Ishikawa (cell line): ENCODE results near the gene GPC6.

Experiments
- CEBPB ChIP-seq: IDR thresholded peaks from 2 replicates; pipeline ENCODE4 v1.6.1; 2012
- CREB1 ChIP-seq: IDR thresholded peaks from 2 replicates; pipeline ENCODE4 v1.6.1; 2012; ENCODE audit warnings: low read depth
- EGR1 ChIP-seq: IDR thresholded peaks from 2 replicates; pipeline ENCODE4 v1.6.1; 2012
- EP300 ChIP-seq: IDR thresholded peaks from 2 replicates; pipeline ENCODE4 v1.6.1; 2012; ENCODE audit warnings: borderline replicate concordance
- RAD21 ChIP-seq: IDR thresholded peaks from 2 replicates; pipeline ENCODE4 v1.6.1; 2012; ENCODE audit warnings: low read depth
- TAF1 ChIP-seq: IDR thresholded peaks from 2 replicates; pipeline ENCODE4 v1.6.1; 2012; ENCODE audit warnings: low read depth, mild to moderate bottlenecking
- TEAD4 ChIP-seq: IDR thresholded peaks from 2 replicates; pipeline ENCODE4 v1.6.1; 2012
- YY1 ChIP-seq: IDR thresholded peaks from 2 replicates; pipeline ENCODE4 v1.6.1; 2012; ENCODE audit warnings: low read depth
- TF ChIP-seq, protein P1 (sequence below): IDR thresholded peaks from 2 replicates; pipeline ENCODE4 v1.6.1; 2012; ENCODE audit warnings: low read depth, mild to moderate bottlenecking
- TF ChIP-seq, protein P2 (sequence below): IDR thresholded peaks from 2 replicates; pipeline ENCODE4 v1.6.1; 2012

DNA sequence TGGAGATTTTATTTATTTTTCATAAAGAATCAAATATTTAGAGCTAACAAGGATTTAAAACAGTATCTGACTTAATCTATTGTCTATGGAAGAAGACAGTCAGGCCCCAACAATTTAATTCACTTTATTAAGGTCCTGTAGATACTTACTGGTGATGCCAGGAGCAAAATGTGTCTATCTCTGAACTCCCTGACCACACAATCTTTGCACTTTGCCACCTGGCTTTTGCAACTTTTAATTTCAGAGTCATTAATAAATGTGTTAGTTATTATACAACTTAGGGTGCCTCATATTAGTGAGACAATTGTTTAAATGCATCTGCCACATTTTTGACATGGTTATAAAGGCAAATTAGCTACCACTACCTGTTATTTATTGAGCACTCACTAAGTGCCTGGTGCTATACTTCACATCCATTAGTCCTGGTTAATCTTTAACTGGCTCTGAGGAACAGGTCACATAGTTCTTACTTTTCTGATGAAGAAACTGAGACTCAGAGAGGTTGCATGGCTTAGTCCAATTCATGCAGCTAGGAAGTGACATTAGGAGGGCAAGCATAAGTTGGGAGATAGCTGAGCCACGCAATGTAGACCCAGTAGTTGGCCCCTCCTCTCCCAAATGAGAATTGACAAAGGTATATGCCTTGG lies 955.0 kb downstream of the GPC6 start:
- TF ChIP-seq YY1 = no peak
- TF ChIP-seq, protein P1, sequence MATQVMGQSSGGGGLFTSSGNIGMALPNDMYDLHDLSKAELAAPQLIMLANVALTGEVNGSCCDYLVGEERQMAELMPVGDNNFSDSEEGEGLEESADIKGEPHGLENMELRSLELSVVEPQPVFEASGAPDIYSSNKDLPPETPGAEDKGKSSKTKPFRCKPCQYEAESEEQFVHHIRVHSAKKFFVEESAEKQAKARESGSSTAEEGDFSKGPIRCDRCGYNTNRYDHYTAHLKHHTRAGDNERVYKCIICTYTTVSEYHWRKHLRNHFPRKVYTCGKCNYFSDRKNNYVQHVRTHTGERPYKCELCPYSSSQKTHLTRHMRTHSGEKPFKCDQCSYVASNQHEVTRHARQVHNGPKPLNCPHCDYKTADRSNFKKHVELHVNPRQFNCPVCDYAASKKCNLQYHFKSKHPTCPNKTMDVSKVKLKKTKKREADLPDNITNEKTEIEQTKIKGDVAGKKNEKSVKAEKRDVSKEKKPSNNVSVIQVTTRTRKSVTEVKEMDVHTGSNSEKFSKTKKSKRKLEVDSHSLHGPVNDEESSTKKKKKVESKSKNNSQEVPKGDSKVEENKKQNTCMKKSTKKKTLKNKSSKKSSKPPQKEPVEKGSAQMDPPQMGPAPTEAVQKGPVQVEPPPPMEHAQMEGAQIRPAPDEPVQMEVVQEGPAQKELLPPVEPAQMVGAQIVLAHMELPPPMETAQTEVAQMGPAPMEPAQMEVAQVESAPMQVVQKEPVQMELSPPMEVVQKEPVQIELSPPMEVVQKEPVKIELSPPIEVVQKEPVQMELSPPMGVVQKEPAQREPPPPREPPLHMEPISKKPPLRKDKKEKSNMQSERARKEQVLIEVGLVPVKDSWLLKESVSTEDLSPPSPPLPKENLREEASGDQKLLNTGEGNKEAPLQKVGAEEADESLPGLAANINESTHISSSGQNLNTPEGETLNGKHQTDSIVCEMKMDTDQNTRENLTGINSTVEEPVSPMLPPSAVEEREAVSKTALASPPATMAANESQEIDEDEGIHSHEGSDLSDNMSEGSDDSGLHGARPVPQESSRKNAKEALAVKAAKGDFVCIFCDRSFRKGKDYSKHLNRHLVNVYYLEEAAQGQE = no peak
- TF ChIP-seq RAD21 = no peak
- TF ChIP-seq TAF1 = no peak
- no peak for TF ChIP-seq EP300
- no peak for TF ChIP-seq CEBPB
- TF ChIP-seq, protein P2, sequence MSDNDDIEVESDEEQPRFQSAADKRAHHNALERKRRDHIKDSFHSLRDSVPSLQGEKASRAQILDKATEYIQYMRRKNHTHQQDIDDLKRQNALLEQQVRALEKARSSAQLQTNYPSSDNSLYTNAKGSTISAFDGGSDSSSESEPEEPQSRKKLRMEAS = no peak
- no peak for TF ChIP-seq EGR1
- TF ChIP-seq CREB1 = no peak
- TF ChIP-seq TEAD4 = no peak
